Activated CD4-positive, alpha-beta T cell treated with anti-CD3 and anti-CD28 coated beads, Interleukin-2, amount 50 U/mL, for 4 hours (primary cell): ENCODE results near the gene RAPGEF2.
"Not testable (repeated sequence)": the region's sequence is repeated elsewhere in the genome, so short reads cannot be mapped to it uniquely, and the experiment has no call there.

Source experiments
- DNase-seq, 2 experiments: peaks; one replicate each; pipeline ENCODE4 v3.0.0-alpha.2; 2020

Gene RAPGEF2, protein sequence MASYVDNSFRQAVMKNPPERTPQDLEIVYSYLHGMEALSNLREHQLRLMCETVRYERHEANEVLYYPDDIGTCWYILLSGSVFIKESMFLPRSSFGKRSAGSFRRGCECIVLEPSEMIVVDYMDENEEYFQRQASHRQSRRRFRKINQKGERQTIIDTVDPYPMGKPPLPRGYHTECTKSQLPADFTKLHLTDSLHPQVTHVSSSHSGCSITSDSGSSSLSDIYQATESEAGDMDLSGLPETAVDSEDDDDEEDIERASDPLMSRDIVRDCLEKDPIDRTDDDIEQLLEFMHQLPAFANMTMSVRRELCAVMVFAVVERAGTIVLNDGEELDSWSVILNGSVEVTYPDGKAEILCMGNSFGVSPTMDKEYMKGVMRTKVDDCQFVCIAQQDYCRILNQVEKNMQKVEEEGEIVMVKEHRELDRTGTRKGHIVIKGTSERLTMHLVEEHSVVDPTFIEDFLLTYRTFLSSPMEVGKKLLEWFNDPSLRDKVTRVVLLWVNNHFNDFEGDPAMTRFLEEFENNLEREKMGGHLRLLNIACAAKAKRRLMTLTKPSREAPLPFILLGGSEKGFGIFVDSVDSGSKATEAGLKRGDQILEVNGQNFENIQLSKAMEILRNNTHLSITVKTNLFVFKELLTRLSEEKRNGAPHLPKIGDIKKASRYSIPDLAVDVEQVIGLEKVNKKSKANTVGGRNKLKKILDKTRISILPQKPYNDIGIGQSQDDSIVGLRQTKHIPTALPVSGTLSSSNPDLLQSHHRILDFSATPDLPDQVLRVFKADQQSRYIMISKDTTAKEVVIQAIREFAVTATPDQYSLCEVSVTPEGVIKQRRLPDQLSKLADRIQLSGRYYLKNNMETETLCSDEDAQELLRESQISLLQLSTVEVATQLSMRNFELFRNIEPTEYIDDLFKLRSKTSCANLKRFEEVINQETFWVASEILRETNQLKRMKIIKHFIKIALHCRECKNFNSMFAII (N-terminal part only)

DNA sequence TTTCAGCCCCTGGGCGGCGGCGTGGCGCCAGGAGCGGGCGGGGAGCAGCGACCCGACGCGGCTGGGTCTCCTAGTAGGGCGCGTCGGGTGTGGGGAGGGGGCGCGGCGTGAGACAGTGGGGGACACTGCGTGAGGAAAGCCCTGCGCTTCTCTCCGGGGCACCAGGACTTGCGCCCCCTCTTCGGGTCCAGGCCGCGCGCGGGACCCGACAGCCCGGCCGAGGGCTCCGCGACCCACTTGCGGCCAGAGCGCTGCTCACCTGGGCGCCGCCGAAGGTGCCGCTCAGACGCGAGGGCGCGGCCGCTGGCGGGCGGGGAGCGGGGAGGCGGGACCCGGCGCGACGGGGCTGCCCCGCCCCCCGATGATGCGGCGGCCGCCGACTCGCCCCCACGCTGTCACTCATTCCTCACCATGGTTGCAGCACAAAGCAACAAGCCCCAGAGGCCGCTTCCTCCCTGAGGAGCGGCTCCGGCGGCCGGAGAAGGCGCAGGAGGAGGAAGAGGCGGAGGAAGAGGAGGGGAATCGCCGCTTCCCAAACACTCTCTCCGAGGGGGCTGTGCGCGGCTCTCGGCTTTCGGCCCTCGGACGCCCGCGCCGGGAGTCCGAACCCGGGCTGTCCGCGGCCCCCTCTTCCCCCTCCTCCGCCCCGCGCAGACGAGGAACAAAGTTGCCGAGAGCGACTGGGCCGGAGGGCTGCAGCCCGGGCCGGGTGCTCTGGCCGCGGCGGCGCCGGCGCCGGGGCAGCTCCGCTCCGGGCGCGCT is at the start of gene RAPGEF2:
RAPGEF2 (plus strand) TSS at position 458 of the 762 bp plus-strand sequence. CDS start 1,084 bp downstream, outside the sequence.
- DNase-seq = peak; percentile 80 to 82

DNA sequence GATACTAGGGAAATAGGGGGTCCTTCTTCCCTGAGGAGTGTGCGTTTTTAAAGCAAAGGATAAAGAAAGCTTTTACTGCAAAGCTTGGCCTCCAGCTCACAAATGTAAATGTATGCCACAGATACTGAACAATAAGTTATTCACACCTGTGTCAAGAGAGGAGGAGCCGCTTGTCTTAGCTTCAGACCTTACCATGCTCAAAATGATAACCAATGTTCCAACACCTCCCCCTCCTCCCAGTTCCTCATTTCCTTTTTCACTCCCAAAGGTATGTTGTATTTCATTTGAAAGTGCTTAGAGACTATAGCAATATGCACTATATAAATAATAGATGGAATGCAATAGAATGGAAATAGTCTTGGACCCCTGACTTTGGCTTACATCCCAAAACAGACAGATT is 47.0 kb upstream of the RAPGEF2 start:
- no peak for DNase-seq

DNA sequence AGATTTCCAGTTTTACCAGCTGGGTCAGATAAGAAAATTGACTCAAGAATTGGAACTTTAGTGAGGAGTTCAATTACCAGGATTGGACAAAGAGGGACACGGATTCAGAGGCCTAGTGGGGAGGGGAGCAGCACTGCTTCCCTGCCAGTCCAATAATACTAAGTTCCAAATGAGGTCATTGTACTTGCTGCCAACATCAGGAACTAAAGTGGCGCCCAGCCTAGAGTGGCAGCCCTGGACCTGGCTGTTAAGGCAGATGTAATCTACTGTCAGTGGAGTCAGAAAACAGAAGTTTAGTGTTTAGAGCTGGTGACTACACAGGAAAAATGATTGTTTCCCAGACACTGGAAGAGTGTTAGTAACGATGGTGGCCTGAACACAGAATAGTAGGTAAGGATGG is 42.7 kb upstream of the RAPGEF2 start:
- DNase-seq = no peak

DNA sequence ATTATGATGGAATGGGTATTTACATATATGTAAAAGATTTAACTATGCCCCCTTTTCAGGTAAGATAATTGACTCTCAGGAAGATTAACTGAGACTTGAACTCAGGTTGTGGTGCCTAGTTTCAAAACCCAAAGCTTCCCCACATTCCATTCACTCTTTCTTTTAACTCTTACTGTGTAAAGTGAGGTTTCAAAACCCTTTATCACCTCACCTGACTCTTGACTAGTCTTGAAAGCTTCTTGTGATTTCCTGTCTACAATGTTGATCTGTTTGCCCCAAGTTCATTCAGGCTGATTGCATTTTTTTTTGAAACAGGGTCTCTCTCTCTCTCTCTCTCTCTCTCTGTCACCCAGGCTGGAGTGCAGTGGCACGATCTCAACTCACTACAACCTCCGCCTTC is 40.5 kb upstream of the RAPGEF2 start:
- DNase-seq = no peak

DNA sequence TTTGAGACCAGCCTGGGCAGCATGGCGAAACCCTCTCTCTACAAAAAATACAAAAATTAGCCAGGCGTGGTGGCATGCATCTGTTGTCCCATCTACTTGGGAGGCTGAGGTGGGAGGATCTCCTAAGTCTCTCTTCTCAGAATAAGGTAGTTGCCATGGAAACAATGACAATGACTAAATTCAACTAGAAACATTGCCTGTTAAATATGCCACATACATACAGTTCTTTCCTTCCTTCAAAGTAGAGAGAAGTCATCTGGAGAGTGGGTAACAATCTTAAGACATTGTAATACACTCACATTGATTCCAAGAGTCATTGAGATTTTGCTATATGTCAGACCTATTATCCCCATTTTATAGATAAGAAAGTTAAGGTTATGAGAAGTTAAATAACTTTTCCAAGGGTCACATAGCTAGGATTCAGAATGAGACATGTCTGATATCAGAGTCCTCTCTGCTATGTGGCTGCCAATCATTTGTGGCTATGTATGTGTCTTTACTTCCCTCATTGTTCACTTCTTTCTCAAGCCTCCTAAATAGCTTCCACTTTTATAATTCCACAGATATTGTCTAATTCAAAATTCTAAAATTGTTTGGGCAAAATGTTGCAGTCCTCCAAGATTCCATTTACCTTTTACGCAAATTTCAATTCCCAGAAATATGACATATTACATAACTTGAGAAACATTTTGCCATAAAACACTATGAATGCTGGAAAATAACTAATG is 37.2 kb upstream of the RAPGEF2 start:
- DNase-seq = no peak

DNA sequence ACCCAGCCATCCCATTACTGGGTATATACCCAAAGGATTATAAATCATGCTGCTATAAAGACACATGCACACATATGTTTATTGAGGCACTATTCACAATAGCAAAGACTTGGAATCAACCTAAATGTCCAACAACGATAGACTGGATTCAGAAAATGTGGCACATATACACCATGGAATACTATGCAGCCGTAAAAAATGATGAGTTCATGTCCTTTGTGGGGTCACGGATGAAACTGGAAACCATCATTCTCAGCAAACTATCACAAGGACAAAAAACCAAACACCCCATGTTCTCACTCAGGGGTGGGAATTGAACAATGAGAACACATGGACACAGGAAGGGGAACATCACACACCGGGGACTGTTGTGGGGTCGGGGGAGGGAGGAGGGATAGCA is 34.7 kb upstream of the RAPGEF2 start:
- not testable (repeated sequence) for DNase-seq

DNA sequence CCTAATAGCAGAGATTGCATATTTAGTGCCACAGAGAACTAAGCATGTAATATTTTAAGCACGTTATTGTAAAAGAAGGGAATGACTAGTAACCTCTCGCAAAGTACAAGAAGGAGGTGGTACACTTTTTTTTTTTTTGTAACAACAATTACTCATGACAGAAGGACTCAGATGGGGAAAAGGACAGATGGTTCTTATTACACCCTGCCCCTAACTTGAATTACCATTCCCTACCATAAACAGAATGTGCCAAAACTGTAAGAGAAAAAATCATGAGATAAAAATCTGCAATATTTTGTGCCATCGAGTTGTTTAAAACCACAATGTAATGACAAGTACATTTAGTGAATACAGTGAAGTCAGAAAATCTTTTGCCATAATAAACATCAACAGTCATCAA is 33.0 kb upstream of the RAPGEF2 start:
- no peak for DNase-seq

DNA sequence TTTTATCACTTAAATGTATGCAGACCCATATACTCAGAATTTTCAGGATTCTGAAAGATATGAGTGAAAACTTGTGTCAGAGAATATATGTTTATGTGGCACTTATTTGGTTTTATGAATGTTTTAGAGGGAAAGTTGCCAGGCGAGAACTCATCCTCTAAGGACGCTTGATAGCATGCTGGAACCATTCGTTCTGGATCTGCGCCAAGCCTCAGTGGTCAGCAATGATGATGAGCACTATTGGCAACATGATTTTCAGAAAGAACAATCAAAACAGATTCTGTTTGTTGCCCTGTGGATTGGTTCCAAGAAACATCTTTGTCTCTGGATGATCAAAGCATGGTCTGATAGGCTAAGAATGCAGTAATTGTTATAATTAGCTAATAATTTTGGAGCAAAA is 32.1 kb upstream of the RAPGEF2 start:
- DNase-seq = no peak

DNA sequence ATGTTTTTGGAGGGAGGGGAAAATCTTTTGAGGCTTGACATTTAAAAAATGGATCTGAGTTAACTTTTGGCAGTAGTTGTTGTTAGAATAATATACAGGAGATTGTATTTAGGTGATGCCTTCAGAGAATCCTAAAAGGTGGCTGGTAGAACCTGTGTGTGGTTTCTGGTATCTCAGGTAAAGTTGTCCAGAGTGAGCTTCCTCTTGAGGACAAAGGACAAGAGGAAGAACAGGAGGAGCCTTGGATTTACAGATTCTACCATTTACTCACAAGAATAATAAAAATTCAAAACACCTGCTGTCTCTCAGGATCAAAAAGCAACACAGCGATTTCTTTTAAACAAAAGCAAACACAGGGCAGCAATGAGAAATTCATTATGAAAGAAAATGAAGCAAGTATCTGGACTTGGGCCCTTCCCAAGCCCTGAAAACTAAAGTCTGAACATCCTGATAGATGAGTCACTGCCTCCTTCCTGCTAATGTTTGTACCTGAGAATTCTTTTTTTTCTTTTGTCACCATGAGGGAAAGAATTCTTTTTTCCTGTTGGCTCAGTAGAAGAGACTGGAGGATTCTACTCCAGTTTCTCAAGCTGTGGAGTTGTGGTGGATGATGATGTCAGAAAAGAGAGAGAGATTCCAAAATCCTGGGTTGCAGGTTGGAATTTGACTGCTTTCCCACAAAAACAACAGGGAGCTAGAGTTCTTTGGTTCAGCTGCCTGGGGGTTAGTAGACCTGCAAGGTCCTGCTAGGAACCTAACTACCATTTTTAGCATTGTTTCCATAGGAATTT is 31.5 kb upstream of the RAPGEF2 start:
- DNase-seq = no peak

DNA sequence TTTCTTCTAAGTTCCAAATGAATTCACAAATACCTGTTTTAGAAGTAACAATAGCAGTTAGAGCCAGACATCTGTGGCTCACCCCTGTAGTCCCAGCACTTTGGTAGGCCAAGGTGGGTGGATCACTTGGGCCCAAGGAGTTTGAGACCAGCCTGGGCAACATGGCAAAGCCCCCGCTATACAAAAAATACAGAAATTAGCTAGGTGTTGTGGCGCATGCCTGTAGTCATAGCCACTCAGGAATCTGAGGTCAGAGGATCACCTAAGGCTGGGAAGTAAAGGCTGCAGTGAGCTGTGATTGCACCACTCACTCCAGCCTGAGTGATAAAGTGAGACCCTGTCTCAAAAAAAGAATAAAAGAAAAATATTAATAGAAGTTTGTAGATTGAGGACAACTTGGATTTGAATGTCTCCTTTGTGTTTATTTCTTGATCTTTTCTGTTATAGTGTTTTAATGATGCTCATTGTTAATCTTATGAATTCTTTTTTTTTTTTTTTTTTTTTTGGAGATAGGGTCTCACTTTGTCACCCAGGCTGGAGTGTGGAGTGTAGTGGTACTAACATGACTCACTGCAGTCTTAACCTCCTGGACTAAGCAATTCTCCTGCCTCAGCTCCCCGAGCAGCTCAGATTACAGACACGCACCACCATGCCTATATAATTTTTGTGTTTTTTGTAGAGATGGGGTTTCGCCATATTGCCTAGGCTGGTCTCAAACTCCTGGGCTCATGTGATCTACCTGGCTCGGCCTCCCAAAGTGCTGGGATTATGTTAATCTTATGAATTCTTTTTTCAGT is 30.7 kb upstream of the RAPGEF2 start:
- no peak for DNase-seq

DNA sequence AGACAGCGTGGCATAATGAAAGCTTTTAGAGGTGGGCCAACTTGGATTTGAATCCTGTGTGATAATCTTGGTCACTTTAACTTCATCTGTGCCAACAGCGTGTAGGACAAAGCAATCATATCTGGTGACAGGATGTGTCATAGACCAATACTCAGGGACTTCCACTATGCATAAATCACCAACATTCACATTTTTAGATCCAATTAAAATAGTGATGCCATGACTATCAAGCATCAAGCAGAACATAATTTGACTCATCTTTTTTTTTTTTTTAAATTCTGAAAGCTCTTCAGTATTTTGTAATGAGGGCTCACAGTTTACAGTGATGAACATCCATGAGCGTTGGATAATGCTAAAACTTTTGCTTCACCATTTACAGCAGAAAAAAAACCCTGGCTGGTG is 27.3 kb upstream of the RAPGEF2 start:
- DNase-seq = no peak

DNA sequence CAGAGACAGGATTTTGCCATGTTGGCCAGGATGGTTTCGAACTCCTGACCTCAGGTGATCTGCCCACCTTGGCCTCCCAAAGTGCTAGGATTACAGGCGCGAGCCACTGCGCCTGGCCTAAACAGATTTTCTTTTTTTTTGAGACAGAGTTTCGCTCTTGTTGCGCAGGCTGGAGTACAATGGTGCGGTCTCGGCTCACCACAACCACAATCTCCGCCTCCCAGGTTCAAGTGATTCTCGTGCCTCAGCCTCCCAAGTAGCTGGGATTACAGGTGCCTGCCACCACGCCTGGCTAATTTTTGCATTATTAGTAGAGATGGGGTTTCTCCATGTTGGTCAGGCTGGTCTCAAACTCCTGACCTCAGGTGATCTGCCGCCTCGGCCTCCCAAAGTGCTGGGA is 25.9 kb upstream of the RAPGEF2 start:
- DNase-seq = not testable (repeated sequence)

DNA sequence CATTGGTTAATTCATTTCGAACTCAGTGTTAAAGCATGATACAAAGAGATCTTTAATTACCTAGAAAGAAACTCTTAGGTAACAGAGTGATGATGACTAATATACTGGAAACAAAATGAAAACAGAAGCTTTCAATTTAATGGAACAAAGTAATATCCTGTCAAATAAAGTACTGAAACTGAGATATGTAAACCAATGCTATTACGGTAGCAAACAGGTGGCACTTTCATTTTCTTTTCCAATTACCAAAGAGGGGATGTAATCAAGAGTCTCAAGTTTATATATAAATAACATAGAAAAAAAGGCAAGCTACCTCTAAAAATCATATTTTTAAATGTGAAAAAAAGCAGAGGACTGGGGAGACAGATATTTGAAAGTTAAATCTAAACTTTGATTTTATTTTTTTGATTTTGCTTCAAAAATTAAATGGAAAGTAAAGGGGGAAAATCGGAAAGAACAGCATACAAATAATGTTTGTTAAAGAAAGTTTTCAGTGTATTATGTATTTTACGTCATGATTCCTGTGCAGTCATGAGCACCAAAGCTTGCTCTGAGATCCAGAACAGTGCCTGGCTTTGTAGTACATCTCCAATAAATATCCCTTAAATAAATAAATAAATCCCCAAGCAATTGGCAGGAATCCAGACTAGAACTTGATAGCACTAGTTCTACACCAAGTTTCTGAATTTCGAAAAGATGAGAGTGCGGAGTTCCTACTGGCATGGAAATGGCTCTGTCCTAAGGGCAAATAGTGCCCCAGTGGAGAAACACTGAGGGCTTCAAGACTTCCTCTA is 25.0 kb upstream of the RAPGEF2 start:
- no peak for DNase-seq

DNA sequence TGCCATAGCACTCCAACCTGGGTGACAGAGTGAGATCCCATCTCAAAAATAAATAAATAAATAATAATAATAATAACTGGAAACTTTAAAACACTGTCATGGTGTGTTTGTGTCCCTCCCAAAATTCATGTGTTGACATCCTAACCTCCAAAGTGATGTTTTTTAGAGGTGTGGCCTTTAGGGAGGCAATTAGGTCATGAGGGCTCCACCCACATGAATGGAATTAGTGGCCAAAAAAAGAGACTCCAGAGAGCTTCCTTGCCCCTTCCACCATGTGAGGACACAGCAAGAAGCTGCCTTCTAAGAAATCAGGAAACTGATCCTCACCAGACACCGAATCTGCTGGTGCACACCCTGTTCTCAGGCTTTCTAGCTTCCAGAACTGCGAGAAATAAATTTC is 23.8 kb upstream of the RAPGEF2 start:
- DNase-seq = no peak

DNA sequence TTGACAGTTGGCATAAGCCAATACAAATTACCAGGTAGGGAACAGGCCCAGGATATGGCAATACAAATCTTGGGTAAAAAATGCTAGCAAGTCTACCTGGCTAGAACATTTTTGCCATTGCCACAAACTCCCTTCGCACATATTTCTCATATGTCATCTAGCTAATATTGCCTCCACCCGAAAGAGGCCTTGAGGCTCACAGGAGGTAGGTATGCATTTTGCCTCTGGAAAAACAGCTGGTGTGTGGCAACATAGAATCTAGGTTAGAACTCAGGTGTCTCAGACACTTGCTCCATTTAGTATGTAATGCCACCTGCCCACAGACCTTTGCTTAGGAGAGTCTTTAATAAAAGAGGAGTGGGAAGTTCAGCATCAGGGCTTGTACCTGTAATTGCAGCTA is 16.3 kb upstream of the RAPGEF2 start:
- no peak for DNase-seq

DNA sequence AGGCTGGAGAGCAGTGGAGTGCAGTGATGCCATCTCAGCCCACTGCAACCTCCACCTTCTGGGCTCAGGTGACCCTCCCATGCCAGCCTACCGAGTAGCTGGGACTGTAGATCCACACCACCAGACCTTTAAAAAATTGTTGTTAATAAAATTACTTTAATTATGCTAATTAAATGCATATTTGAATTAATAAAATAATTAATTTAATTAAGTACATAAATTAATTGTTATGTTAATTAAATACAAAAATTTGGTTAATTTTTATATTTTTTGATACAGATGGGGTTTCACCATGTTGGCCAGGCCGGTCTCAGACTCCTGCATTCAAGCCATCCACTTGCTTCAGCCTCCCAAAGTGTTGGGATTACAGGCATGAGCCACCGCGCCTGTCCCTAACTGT is 12.6 kb upstream of the RAPGEF2 start:
- DNase-seq = no peak

DNA sequence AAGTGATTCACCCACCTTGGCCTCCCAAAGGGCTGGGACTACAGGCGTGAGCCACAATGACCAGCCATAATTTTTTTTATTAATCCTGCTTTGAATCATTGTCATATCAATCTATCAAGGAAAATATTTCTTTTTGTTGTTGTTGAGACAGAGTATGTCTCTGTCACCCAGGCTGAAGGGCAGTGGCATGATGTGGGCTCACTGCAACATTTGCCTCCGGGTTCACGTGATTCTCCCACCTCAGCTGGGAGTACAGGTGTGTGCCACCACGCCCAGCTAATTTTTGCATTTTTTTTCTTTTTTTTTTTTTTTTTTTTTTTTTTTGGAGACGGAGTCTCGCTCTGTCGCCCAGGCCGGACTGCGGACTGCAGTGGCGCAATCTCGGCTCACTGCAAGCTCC is 8.7 kb upstream of the RAPGEF2 start:
- DNase-seq = not testable (repeated sequence)

DNA sequence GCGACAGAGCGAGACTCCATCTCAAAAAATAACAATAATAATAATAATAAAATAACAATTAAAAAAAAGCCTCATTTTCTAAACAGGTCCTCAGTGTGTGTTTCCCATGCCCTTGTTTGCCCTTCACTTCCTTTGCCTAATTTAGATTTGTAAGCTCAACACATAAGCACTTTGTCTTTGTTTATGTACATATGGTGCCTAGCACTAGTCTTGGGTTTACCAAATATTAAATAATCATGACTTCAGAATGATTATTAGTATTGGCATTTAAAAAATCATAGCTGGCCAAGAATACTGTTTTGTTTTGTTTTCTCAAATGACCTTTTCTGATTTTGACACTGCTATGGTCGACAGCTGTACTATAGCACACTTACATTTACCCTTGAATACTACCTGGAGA is 6.4 kb upstream of the RAPGEF2 start:
- no peak for DNase-seq

DNA sequence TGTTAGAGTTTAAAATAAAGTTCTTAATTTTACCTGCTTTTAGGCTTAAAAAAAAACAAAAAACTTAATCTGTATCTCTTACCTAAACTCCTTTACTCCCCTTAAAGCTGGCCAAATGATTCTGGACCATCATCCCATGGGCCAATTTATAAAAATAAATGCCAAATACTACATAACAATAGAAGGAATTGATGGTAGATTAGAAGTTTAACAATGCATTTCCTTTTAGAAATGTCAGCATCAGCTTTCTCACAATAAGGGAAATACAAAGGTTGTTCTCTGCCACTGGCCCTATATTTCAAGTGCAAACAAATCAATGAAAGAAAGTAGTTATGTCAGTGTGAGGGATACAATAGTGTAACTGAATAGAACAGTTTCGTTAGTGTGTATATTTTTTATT is 5.7 kb upstream of the RAPGEF2 start:
- no peak for DNase-seq

DNA sequence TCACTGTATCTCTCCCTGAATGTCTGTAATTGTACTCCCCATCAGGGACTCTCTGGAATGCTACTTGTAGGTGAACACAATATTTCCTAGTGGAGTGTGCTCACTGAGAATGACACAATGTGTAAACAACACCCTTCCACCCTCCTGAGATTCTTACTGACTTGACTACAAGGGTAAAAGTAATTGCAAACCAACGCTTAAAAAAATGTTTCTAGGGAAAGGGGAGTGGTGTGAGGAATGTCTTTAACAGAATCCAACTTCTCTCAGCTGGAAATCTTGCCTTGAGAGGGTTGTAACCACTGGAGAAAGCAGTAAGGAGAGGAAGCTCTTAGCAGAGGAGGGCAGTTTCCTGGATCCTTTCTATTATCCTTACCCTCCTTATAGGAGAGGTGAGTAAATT is 5.1 kb upstream of the RAPGEF2 start:
- DNase-seq = no peak
